Retinal pigment epithelial cell (primary cell): ENCODE results near the gene SPPL2A.
A peak's percentile ranks its signal among the peaks of the same experiment; 100 is the strongest.
"Not testable (repeated sequence)": the region's sequence is repeated elsewhere in the genome, so short reads cannot be mapped to it uniquely, and the experiment has no call there.

ENCODE experiments used
- DNase-seq: peaks from one replicate; pipeline ENCODE4 v3.0.0-alpha.2; 2010; ENCODE audit warnings: low read depth
- H3K4me3 ChIP-seq: 2 replicates; pipeline ENCODE4 v1.5.1; 2011; ENCODE audit warnings: mild to moderate bottlenecking, low read length, control low read depth, moderate library complexity
- CTCF ChIP-seq: conservative IDR thresholded peaks from 2 replicates; pipeline ENCODE4 v1.5.1; 2011; ENCODE audit warnings: low read depth, low read length, control low read depth, inconsistent platforms

The SPPL2A gene

GRCh38 chr15:50765195-50765967 is at the start of gene SPPL2A:
Gene SPPL2A (minus strand): TSS chr15:50765706. CDS start chr15:50765533, 173 bp downstream.
- H3K4me3 ChIP-seq = peak within 1 kb of the TSS; percentile 89
- DNase-seq = no peak
- no peak for TF ChIP-seq CTCF

GRCh38 chr15:50814634-50815033 is 49.1 kb upstream of the SPPL2A start:
- H3K4me3 ChIP-seq = no peak overlapping the region
- no peak for TF ChIP-seq CTCF
- no peak for DNase-seq

- DNase-seq = no peak
- no peak for TF ChIP-seq CTCF
- H3K4me3 ChIP-seq = no peak overlapping the region
These were observed 48.4 kb upstream of the SPPL2A start for GRCh38 chr15:50813865-50814264.

- H3K4me3 ChIP-seq = no peak overlapping the region
- DNase-seq = no peak
- TF ChIP-seq CTCF = no peak
These were observed 47.6 kb upstream of the SPPL2A start for GRCh38 chr15:50813089-50813488.

GRCh38 chr15:50812181-50812506 is 46.6 kb upstream of the SPPL2A start:
- H3K4me3 ChIP-seq, DNase-seq: not testable (repeated sequence)

GRCh38 chr15:50811461-50812180 is 46.1 kb upstream of the SPPL2A start:
- DNase-seq = not testable (repeated sequence)

GRCh38 chr15:50810128-50810527 is 44.6 kb upstream of the SPPL2A start:
- no peak for TF ChIP-seq CTCF
- DNase-seq = no peak
- no peak overlapping the region for H3K4me3 ChIP-seq

More at GRCh38 chr15:50811461-50812180, 46.1 kb upstream of the SPPL2A start:
- not testable (repeated sequence) for H3K4me3 ChIP-seq

GRCh38 chr15:50808728-50809127 is 43.2 kb upstream of the SPPL2A start:
- TF ChIP-seq CTCF = no peak
- no peak overlapping the region for H3K4me3 ChIP-seq
- no peak for DNase-seq
